GM10847 (cell line): ENCODE data around the gene MTHFSD.
A peak's percentile ranks its signal among the peaks of the same experiment; 100 is the strongest.

Experiments used
- POLR2A ChIP-seq: IDR thresholded peaks from 2 replicates; pipeline ENCODE4 v1.6.1; 2011; ENCODE audit not compliant: insufficient read length; ENCODE audit errors: extremely low read depth

The MTHFSD gene, protein sequence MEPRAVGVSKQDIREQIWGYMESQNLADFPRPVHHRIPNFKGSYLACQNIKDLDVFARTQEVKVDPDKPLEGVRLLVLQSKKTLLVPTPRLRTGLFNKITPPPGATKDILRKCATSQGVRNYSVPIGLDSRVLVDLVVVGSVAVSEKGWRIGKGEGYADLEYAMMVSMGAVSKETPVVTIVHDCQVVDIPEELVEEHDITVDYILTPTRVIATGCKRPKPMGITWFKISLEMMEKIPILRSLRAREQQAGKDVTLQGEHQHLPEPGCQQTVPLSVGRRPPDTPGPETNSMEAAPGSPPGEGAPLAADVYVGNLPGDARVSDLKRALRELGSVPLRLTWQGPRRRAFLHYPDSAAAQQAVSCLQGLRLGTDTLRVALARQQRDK

DNA sequence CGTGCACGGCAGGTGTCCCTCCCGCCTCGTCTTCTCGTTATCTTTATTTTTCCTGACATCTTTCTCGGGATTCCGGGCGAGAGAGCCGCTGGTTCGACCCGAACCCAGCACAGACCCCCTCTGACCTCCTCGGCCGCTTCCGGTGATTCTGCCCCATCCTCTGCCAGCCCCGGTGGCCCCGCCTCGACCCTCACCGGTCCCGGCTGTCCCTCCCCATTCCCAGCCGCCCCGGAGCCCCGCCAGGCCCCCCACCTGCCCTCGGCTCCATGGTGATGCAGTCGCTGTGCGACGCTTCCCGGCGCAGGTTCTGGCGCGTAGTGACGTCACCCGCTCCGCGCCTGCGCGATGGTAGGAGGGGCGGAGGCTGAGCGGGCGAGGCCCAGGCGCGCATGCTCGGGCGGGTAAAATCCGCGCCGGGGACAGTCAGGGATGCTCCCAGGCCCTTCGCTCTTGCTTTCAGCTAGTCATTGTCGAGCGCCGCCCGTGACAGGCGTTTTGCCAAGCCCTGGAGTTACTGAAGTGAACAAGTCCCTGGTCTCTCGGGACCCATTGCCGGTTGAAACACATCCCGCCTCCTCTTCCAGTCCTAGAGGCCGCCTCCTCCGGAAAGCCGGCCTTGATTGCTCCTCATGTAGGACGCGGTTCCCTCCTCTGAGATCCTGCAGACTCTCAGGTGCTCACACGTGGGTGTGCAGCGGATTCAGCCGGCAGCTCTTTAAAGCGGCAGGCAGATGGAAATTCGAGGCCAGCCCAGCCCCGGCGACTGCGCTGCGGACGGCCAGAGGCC is at the start of gene MTHFSD:
Gene MTHFSD (minus strand): TSS at position 319 of the 787 bp plus-strand sequence. CDS start 51 bp downstream, at position 268.
- peak; percentile 93 for TF ChIP-seq POLR2A

DNA sequence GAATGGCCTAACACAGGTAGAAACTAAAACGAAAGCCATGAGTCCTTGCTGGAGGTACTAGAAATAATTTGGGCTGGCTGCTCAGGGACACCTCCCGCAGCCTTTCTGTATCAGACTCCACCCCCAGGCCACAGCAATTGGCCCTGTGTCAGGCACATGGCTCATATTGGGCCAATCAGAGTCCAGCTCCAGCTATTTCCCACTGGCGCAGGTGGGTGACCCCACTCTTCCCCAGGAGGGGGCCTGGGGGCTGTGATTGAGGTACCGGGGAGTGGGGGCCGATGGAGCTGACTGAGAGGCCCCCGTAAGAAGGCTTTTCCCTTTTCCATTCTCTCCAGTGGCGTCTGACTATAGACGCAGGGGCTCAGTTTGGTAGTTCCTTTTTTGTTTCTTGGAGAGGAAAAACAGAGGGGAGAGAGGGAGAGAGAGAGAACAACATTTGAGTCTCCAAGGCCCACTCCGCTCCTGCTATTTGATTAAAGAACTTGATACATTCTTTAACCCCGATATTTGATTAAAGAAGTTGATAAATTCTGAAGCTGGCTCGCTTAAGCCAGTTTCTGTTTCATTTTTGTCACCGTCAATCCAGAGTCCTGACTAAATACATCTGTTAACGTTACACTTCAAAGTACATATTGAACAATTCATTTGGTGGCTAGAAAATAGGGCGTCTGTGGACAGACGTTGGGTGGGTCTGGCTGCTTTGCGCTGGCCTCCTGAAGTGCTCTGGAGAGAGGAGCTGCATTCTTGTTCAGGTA is 49.6 kb upstream of the MTHFSD start:
- TF ChIP-seq POLR2A = no peak

DNA sequence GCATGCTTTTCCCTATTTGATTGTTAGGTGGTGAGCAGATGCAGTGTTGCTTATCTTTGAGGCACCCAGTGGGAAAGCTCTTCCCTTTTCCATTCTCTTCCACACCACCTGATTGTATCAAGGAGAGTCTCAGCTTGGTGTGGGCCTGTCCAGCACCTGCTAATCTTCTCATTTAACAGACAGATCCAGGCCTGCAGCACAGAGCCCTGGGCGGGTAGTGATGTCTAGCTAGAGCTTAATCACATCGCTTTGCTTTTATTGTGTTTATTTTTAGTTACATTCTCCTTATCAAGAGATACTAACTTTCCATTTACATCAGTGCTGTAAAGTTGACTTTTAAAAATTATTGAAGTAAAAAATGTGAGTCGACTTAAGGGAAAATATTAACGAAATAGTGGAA is 47.5 kb upstream of the MTHFSD start:
- TF ChIP-seq POLR2A = no peak

DNA sequence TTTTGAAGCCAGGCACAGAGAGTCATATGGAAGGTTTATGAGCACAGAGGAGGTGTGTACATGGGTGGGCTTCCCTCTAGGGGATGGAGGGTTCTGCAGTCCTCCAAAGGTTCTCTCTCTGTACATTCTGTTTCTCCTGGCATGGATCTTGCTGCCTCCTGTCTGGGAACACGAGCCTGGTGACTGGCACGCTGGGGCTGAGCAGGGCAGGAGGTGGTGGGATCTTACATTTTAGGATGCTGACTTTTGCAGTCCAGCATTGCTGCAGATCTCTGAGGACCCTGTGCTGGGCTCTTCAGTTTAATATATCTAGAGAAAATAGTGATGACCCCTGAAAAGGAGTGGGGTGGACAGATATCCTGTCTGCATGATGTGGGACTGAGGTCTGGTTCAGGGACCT is 46.3 kb upstream of the MTHFSD start:
- no peak for TF ChIP-seq POLR2A

DNA sequence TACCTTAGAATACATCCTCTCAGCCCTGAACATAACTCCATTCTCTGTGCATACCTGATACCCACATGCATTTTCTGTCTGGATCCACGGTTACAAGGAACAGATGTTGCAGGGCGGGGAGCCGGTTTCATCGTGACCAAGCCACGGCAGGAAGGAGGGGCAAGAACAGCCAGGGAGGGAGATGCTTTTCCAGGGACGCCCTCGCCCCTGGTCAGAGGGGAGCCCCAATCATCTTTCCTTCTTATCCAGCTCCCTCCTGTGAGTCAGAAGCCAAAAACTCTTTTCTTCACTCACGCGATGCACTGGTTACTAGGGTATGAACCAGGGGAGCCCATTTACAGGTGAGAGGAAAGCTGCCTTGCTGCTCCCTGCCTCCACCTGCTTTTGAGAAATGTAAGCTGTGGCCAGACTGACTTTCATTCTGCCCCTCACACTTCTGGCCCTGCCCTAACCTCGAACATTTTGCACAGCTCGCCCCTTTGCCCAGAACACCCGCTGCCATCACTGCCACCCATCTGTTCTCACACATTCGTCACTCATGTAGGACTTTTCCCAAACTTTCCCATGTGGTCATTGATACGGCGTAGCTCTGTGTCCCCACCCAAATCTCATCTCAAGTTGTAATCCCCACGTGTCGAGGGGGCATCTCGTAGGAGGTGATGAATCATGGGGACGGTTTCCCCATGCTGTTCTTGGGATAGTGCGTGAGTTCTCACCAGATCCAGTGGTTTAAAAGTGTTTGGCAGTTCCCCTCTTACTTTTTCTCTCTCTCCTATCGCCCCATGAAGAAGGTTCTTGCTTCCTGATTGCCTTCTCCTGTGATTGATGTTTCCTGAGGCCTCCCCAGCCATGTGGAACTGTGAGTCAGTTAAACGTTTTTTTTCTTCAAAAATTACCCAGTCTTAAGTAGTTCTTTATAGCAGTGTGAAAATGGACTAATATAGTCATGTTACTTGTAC is 43.9 kb upstream of the MTHFSD start:
- no peak for TF ChIP-seq POLR2A

DNA sequence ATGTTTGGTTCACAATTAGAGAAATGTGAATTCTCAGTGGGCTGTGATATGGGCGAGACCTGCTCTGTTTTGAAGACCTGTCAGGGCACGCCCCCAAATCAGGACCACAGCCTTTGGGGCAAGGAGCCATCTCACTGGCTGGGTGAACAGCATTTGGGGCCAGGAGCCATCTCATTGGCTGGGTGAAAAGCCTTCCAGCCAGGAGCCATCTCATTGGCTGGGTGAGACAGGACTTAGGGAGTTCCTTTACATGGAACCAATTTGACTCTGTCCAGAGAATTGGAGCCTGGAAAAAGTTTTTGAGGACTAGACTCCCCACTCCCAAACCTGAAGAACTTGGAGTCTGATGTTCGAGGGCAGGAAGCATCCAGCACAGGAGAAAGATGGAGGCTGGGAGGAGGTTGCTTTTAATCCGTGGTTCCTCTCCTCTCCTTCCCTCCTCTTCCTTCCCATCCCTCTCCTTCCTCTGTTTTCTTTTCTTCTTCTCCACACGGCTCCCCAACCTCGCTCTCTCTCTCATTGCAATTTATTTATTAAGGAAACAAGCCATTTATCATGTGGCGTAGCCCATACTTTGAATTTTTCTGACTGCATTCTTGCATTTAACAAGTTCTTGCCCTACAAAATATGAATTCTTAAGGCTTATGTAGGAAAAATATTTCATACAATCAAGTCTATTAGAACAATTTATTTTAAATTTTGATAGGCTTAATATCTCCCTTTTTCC is 43.0 kb upstream of the MTHFSD start:
- no peak for TF ChIP-seq POLR2A

DNA sequence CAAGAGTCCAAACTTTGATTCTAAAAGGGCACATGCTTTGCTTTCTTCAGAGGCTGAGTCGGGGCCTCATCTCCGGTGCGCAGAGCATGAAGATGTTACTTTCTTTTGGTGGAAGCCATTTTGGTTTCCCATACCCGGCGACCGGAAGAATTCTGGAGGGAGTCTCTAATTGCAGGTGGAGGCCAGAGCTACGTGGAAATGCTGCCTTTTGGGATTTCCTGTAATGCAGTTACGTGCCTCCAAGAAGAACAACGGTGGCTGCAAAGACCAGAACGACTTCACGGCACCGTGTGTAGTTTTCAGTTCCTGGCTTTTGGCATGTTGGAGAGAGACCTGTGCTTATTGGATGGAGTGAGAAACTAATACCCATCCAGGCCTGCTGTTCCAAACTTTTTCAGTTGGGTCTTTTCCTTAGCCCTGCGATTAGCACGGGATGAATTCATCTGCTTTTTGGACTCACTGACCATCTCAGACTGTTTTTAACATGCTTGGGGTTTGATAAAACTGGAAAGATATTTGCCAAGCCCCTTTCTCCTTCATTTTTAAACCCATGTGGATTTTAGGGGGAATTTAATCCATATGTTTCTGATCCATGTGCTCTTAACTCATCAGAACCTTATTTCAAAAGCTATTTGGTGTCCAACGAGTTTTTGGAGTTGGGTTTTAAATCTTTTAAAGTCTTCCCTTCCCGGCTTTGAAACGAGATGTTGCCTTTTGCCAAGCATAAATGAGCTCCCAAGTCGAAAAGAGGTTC is 42.3 kb upstream of the MTHFSD start:
- TF ChIP-seq POLR2A = no peak

DNA sequence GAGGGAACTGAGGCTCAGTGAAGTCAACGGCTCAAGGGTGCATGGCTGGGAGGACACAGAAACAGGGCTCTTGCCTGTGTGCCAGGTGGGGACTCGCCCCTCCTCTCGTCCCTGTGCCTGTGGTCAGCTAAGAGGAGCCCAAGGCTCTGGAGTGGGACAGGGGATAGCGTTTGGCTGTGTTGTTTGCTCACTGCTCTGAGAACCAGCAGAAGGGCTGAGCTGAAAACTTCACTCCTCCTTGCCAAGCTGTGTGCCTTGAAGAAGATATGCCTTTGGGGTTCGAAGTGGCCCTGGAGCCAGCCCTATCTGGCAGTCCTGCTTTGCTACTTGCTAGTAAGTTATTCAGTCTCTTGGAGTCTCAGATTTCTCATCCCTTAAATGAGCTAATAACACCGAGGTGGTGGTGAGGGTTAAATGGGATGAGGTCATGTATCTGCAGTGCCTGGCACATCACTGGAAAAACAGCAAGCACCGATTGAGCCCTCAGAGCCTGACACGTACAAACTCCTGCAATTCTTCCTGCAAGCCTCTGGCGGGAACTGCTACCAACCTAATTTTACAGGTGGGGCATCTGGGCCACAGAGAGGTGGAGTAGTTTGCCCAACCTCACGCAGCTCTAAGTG is 41.1 kb upstream of the MTHFSD start:
- TF ChIP-seq POLR2A = no peak

DNA sequence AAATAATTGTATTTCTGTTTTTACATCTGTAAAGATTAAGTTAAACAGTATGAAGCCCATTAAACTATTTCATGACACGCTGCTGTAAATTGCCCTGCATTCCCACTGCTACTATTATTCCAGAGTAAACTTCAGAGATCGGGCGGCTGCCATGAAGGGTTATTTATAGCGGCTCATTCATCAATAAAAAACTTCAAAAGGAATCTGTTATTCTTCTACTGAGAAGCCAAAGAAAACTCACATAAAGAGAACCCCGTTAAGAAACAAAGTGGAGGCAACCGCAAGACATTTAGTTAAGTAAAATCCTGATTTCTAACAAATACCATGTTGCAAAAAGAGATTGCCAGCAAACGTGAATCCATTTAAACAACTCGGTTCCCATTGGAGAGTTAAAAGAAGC is 39.7 kb upstream of the MTHFSD start:
- no peak for TF ChIP-seq POLR2A

DNA sequence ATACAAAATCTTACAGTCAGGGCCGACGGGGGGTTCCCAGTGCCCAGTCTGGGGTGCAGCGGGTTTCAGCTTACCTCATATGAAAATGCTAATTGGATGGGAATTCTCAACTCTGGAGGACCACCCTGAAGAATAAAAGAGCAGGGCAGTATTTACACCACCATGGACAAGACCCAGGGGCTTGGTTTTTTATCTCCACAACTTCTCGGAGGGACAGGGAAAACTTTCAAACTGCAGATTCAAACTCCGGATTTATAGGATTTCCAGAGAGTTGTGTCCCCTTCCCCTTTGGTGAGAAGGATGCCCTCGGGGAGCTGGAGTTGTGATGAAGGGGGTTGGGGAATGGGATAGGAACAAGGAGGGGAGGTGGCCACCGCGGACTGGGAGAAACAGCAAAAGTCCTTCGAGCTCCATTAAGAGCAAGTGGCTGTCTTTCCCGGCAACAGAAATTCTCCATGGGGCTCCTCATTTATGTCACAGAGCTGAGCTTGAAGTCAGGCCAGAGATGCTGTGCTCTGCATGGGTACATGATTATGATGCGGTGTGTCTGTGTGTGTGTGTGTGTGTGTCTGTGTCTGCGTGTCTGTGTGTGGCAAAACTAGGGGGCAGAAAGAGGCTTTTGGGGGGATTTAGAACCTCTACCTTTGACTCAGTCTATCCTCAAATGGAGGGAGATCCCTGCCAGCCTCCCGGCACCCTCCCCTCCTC is 39.0 kb upstream of the MTHFSD start:
- TF ChIP-seq POLR2A = no peak

DNA sequence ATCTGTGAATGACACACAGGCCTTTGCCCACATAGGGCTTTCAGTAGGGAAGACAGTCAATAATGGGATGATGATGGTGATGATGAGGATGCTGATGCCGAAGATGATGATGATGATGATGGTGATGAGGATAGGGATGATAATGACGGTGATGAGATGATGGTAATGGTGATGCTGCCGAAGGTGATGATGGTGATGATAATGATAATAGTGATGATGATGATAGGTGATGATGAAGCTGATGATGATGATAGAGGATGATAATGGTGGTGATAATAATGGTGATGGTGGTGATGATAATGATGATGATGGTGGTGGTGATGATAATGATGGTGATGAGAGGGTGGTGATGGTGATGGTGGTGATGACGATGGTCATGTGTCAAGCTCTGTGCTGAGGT is 36.2 kb upstream of the MTHFSD start:
- TF ChIP-seq POLR2A = no peak

DNA sequence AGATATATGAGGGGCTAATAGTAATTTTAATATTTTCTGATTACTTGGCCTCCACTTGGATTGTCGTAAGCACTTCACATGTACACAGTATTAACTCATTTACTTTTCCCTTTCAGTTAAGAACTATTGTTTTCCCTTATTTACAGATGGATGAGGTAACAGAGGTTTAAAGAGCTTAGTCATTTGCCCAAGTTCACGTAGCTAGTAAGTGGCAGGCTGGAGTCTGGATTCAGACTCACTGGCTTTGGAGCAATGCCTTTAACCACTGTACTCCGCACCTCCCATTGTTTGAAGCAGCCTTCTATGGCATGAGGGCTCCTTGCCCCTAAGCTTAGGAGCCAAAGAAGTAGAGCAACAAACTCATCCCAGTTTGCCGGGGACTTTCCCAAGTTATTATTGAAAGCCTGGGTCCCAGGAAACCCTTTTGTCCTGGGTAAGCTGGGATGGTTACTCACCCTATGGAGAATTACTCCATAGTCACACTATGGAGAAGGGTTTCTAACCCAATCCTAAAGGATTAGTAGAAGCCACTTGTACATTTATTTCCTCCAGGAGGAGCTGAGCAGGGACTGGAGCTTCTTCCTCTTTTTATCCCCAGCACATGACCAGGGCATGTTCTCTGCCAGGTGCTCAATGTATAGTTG is 35.6 kb upstream of the MTHFSD start:
- TF ChIP-seq POLR2A = no peak

DNA sequence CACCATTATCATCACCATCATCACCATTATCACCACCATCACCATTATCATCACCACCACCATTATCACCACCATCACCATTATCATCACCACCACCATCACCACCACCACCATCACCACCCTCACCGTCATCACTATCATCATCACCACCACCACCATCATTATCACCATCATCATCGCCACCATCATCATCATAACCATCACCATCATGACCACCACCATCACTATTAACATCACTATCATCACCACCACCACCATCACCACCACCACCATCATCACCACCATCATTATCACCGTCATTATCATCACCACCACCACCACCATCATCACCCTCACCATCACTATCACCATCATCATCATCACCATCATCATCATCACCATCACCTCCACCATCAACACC is 32.5 kb upstream of the MTHFSD start:
- no peak for TF ChIP-seq POLR2A
